ENCODE measurements around the gene MYO5B. TPM values are rescaled to one million over a fixed set of nuclear protein-coding genes. Genes with fewer than 3 reads are reported as not detected.
"Not testable (repeated sequence)": the region's sequence is repeated elsewhere in the genome, so short reads cannot be mapped to it uniquely, and the experiment has no call there.

Gene MYO5B
- total RNA-seq, 1 experiment from 2014 or later = 25.9 TPM

GRCh38 chr18:49788327-49788898 is 406.5 kb downstream of the MYO5B start:
- ChIA-PET POLR2A (interaction anchor here (0.6 to 0.7 kb wide), 4 partner anchors 22 to 1250 kb away, joined by 3 to 4 read pairs (median 3); no protein-coding TSS in a partner anchor), CTCF (interaction anchor here (0.9 to 3.1 kb wide), 3 partner anchors 50 to 229 kb away, joined by 4 to 10 read pairs (median 4); no protein-coding TSS in a partner anchor)
- no TSS peak for BruUV-seq (replicated peaks)
- H3K9me3 Mint-ChIP-seq (ENCODE audit: unreplicated experiment) = no peaks in the 10 kb centered on the region
- H3K4me3 Mint-ChIP-seq (ENCODE audit: unreplicated experiment) = peak overlapping the region; percentile 40
- no peaks in the 10 kb centered on the region for H3K27me3 Mint-ChIP-seq (ENCODE audit: insufficient read depth, unreplicated experiment)
- intact Hi-C loops (cut with micrococcal nuclease) = loop anchor here (1.0 kb wide), 1 partner anchor 70 kb away; no protein-coding TSS in a partner anchor
- DNase-seq (ENCODE audit: unreplicated experiment) = no peak
- TF ChIP-seq CTCF (IDR thresholded peaks at IDR 0.05; ENCODE audit: unreplicated experiment) = no peak
- H3K36me3 Mint-ChIP-seq (ENCODE audit: insufficient read depth, unreplicated experiment) = peaks cover 62% of the 10 kb centered on the region
- H3K27ac Mint-ChIP-seq (ENCODE audit: low read depth, unreplicated experiment) = peak overlapping the region; percentile 69
- peaks cover 14% of the 10 kb centered on the region for H3K4me1 Mint-ChIP-seq (ENCODE audit: insufficient read depth, unreplicated experiment)

GRCh38 chr18:49786019-49786720 is 408.8 kb downstream of the MYO5B start:
- no TSS peak for BruUV-seq (replicated peaks)
- H3K4me3 Mint-ChIP-seq (ENCODE audit: unreplicated experiment) = no peak overlapping the region
- DNase-seq (ENCODE audit: unreplicated experiment) = no peak
- CTCF ChIA-PET = interaction anchor here (2.6 to 3.9 kb wide), 2 partner anchors 17 to 73 kb away, joined by 18 to 31 read pairs; no protein-coding TSS in a partner anchor
- intact Hi-C loops (cut with micrococcal nuclease) = no loop called here
- no peaks in the 10 kb centered on the region for H3K9me3 Mint-ChIP-seq (ENCODE audit: unreplicated experiment)
- peaks cover 14% of the 10 kb centered on the region for H3K4me1 Mint-ChIP-seq (ENCODE audit: insufficient read depth, unreplicated experiment)
- no peaks in the 10 kb centered on the region for H3K27me3 Mint-ChIP-seq (ENCODE audit: insufficient read depth, unreplicated experiment)
- no peak overlapping the region for H3K27ac Mint-ChIP-seq (ENCODE audit: low read depth, unreplicated experiment)
- peaks cover 58% of the 10 kb centered on the region for H3K36me3 Mint-ChIP-seq (ENCODE audit: insufficient read depth, unreplicated experiment)
- POLR2A ChIA-PET = interaction anchor here (0.6 kb wide), 1 partner anchor 833 kb away, joined by 3 read pairs; no protein-coding TSS in a partner anchor
- TF ChIP-seq CTCF (IDR thresholded peaks at IDR 0.05; ENCODE audit: unreplicated experiment) = no peak

- Mint-ChIP-seq H3K36me3 (ENCODE audit: insufficient read depth, unreplicated experiment) (peaks cover 58% of the 10 kb centered on the region), H3K4me3 (ENCODE audit: unreplicated experiment) (no peak overlapping the region), H3K27ac (ENCODE audit: low read depth, unreplicated experiment) (no peak overlapping the region), H3K4me1 (ENCODE audit: insufficient read depth, unreplicated experiment) (peaks cover 14% of the 10 kb centered on the region), H3K9me3 (ENCODE audit: unreplicated experiment) (peaks cover 10% of the 10 kb centered on the region), H3K27me3 (ENCODE audit: insufficient read depth, unreplicated experiment) (no peaks in the 10 kb centered on the region)
- POLR2A ChIA-PET = interaction anchor here (0.5 to 2.5 kb wide), 10 partner anchors 10 to 275 kb away, joined by 3 to 13 read pairs (median 3); no protein-coding TSS in a partner anchor
- no TSS peak for BruUV-seq (replicated peaks)
- intact Hi-C loops (cut with micrococcal nuclease) = loop anchor here (1.0 to 5.0 kb wide), 3 partner anchors 74 to 272 kb away; no protein-coding TSS in a partner anchor
- TF ChIP-seq CTCF (IDR thresholded peaks at IDR 0.05; ENCODE audit: unreplicated experiment) = peak; percentile 31
- CTCF ChIA-PET = interaction anchor here (0.6 to 3.9 kb wide), 19 partner anchors 10 to 847 kb away, joined by 3 to 31 read pairs (median 4); no protein-coding TSS in a partner anchor
- no peak for DNase-seq (ENCODE audit: unreplicated experiment)
Observed at GRCh38 chr18:49784427-49785185, 410.3 kb downstream of the MYO5B start.

- ChIA-PET CTCF (interaction anchor here (0.5 to 3.9 kb wide), 13 partner anchors 15 to 1412 kb away, joined by 3 to 31 read pairs (median 4); no protein-coding TSS in a partner anchor), POLR2A (interaction anchor here (0.6 to 2.5 kb wide), 5 partner anchors 29 to 214 kb away, joined by 3 to 13 read pairs (median 3); no protein-coding TSS in a partner anchor)
- H3K27ac Mint-ChIP-seq (ENCODE audit: low read depth, unreplicated experiment); H3K4me3 Mint-ChIP-seq (ENCODE audit: unreplicated experiment); DNase-seq (ENCODE audit: unreplicated experiment); H3K27me3 Mint-ChIP-seq (ENCODE audit: insufficient read depth, unreplicated experiment); BruUV-seq (replicated peaks); H3K4me1 Mint-ChIP-seq (ENCODE audit: insufficient read depth, unreplicated experiment): not testable (repeated sequence)
- intact Hi-C loops (cut with micrococcal nuclease) = loop anchor here (1.0 to 5.0 kb wide), 3 partner anchors 75 to 271 kb away; no protein-coding TSS in a partner anchor
- H3K36me3 Mint-ChIP-seq (ENCODE audit: insufficient read depth, unreplicated experiment) = peaks cover 54% of the 10 kb centered on the region
- H3K9me3 Mint-ChIP-seq (ENCODE audit: unreplicated experiment) = peaks cover 11% of the 10 kb centered on the region
Observed at GRCh38 chr18:49783631-49784030, 411.3 kb downstream of the MYO5B start.
